GM23338 (cell line): ENCODE data around the gene CCR4. TPM values are rescaled to one million over a fixed set of nuclear protein-coding genes. Genes with fewer than 3 reads are reported as not detected.

Source experiments
- ATAC-seq: fragments of 200-7000 bp; cut with Tn5 transposase; 3 replicates; pipeline ENCODE4 v1.9.1; 2020
- DNase-seq: peaks from one replicate; pipeline ENCODE4 v3.0.0-alpha.2; 2015; ENCODE audit warnings: low spot score
- H2AFZ ChIP-seq: fragments of 200-600 bp; sonication (generic); 2 replicates; pipeline ENCODE4 v1.8.0; 2016; ENCODE audit warnings: antibody characterized with exemption, mild to moderate bottlenecking, moderate library complexity
- H3F3A ChIP-seq: fragments of 200-600 bp; sonication (generic); replicated peaks from 2 replicates; pipeline ENCODE4 v1.8.0; 2017; ENCODE audit warnings: antibody characterized with exemption, mixed run types, low read depth
- H3K27ac ChIP-seq: fragments of 200-600 bp; sonication (generic); 2 replicates; pipeline ENCODE4 v1.6.1; 2016; ENCODE audit warnings: low read depth
- H3K27me3 ChIP-seq: fragments of 200-600 bp; sonication (generic); 2 replicates; pipeline ENCODE4 v1.8.0; 2016; ENCODE audit warnings: mild to moderate bottlenecking, mixed run types, moderate library complexity; ENCODE audit not compliant: insufficient read depth
- H3K36me3 ChIP-seq: fragments of 200-600 bp; sonication (generic); 2 replicates; pipeline ENCODE4 v1.8.0; 2016; ENCODE audit warnings: mild to moderate bottlenecking; ENCODE audit not compliant: insufficient read depth
- H3K4me1 ChIP-seq: fragments of 200-600 bp; sonication (generic); 2 replicates; pipeline ENCODE4 v1.8.0; 2016; ENCODE audit warnings: mild to moderate bottlenecking, moderate library complexity; ENCODE audit not compliant: insufficient read depth
- H3K4me2 ChIP-seq: fragments of 200-600 bp; sonication (generic); 2 replicates; pipeline ENCODE4 v1.7.1; 2017; ENCODE audit warnings: mixed run types
- H3K4me3 ChIP-seq: fragments of 200-600 bp; sonication (generic); 2 replicates; pipeline ENCODE4 v1.6.1; 2016; ENCODE audit warnings: mixed run types
- H3K79me2 ChIP-seq: fragments of 200-600 bp; sonication (generic); replicated peaks from 2 replicates; pipeline ENCODE4 v1.8.0; 2017; ENCODE audit warnings: mild to moderate bottlenecking; ENCODE audit not compliant: insufficient read depth
- H3K9me2 ChIP-seq: fragments of 200-600 bp; sonication (generic); 2 replicates; pipeline ENCODE4 v1.8.0; 2017; ENCODE audit not compliant: insufficient read depth
- H4K20me1 ChIP-seq: fragments of 200-600 bp; sonication (generic); replicated peaks from 2 replicates; pipeline ENCODE4 v1.8.0; 2017; ENCODE audit warnings: mild to moderate bottlenecking; ENCODE audit not compliant: insufficient read depth
- H3K27ac Mint-ChIP-seq: 2 replicates; pipeline ENCODE4 v1.8.0; 2020; ENCODE audit warnings: inconsistent platforms, mild to moderate bottlenecking, moderate library complexity, mixed read lengths
- H3K27me3 Mint-ChIP-seq: 3 replicates; pipeline ENCODE4 v1.8.0; 2022; ENCODE audit warnings: low read depth, mild to moderate bottlenecking, moderate library complexity, mixed read lengths, inconsistent platforms; ENCODE audit not compliant: insufficient read depth, poor library complexity
- H3K36me3 Mint-ChIP-seq: 3 replicates; pipeline ENCODE4 v1.8.0; 2021; ENCODE audit warnings: low read depth, mild to moderate bottlenecking, inconsistent platforms, moderate library complexity, mixed read lengths
- H3K4me1 Mint-ChIP-seq: 3 replicates; pipeline ENCODE4 v1.8.0; 2020; ENCODE audit warnings: mild to moderate bottlenecking, inconsistent platforms, mixed read lengths
- H3K4me3 Mint-ChIP-seq: 3 replicates; pipeline ENCODE4 v1.8.0; 2021; ENCODE audit warnings: moderate library complexity, mild to moderate bottlenecking, inconsistent platforms, mixed read lengths
- H3K9me3 Mint-ChIP-seq: 3 replicates; pipeline ENCODE4 v1.8.0; 2020; ENCODE audit warnings: moderate library complexity, mild to moderate bottlenecking, inconsistent platforms, mixed read lengths
- CREB1 ChIP-seq: fragments of 250-450 bp; sonication (Bioruptor Pico); IDR thresholded peaks from 2 replicates; pipeline ENCODE4 v1.5.0; 2020; ENCODE audit warnings: low read depth, mild to moderate bottlenecking, moderate library complexity
- CTCF ChIP-seq, 2 experiments: fragments of 200-600 bp in 1 of 2; sonication (generic) in 1 of 2; conservative IDR thresholded peaks; 2 replicates each; pipeline versions ENCODE4 v1.5.1 to v1.6.1; 2016 to 2017; ENCODE audit warnings: antibody characterized with exemption in 2 of 2, low read depth in 2 of 2, mild to moderate bottlenecking in 2 of 2, moderate library complexity in 1 of 2
- EZH2 ChIP-seq: fragments of 200-600 bp; sonication (generic); IDR thresholded peaks from one replicate; pipeline ENCODE4 v1.8.0; 2017; ENCODE audit warnings: antibody characterized with exemption, mild to moderate bottlenecking, low read depth; ENCODE audit not compliant: unreplicated experiment
- EZH2phosphoT487 ChIP-seq: fragments of 200-600 bp; sonication (generic); IDR thresholded peaks from one replicate; pipeline ENCODE4 v1.8.1; 2018; ENCODE audit warnings: antibody characterized with exemption; ENCODE audit not compliant: unreplicated experiment
- JUNB ChIP-seq: IDR thresholded peaks from one replicate; pipeline ENCODE4 v1.6.1; 2016; ENCODE audit warnings: antibody characterized with exemption; ENCODE audit not compliant: unreplicated experiment
- NANOG ChIP-seq: IDR thresholded peaks from 2 replicates; pipeline ENCODE4 v1.6.1; 2016; ENCODE audit warnings: antibody characterized with exemption, borderline replicate concordance
- POLR2AphosphoS5 ChIP-seq: IDR thresholded peaks from 2 replicates; pipeline ENCODE4 v1.6.1; 2016; ENCODE audit warnings: antibody characterized with exemption, low read depth
- REST ChIP-seq: IDR thresholded peaks from one replicate; pipeline ENCODE4 v1.6.1; 2018; ENCODE audit warnings: antibody characterized with exemption; ENCODE audit not compliant: unreplicated experiment
- STAT1 ChIP-seq: IDR thresholded peaks from one replicate; pipeline ENCODE4 v1.6.1; 2016; ENCODE audit warnings: antibody characterized with exemption; ENCODE audit not compliant: unreplicated experiment
- ZNF114 ChIP-seq: fragments of 250-450 bp; sonication (Bioruptor Pico); IDR thresholded peaks from 2 replicates; pipeline ENCODE4 v1.5.0; 2020; ENCODE audit warnings: mild to moderate bottlenecking, moderate library complexity
- ZNF331 ChIP-seq: fragments of 250-450 bp; sonication (Bioruptor Pico); IDR thresholded peaks from 2 replicates; pipeline ENCODE4 v1.5.0; 2020; ENCODE audit warnings: low read depth, mild to moderate bottlenecking, moderate library complexity
- ZNF462 ChIP-seq: fragments of 250-450 bp; sonication (Bioruptor Pico); IDR thresholded peaks from 2 replicates; pipeline ENCODE4 v1.5.0; 2020; ENCODE audit warnings: mild to moderate bottlenecking, moderate library complexity
- polyA plus RNA-seq: library from polyadenylated mRNA; unstranded; fragments of >200 nt; fragmentation: Nextera tagmentation; extraction: Ambion mirVana; gene quantifications from 2 replicates; pipeline ENCODE4 v1.2.1, GENCODE V29; 2016
- total RNA-seq: library from RNA; depleted of rRNA; stranded (reverse); fragments of >200 nt; shearing (Covaris generic); gene quantifications from 2 replicates; pipeline ENCODE4 v1.2.3, GENCODE V29; 2014
- TF ChIP-seq, protein P1 (sequence below): IDR thresholded peaks from 2 replicates; pipeline ENCODE4 v1.6.1; 2016; ENCODE audit warnings: antibody characterized with exemption

CCR4 gene
- total and polyA plus RNA-seq, 2 experiments from 2014 or later = 0.10 to 0.35 TPM

- Histone ChIP-seq H3F3A (no peaks in the 10 kb centered on the region), H3K9me2 (peaks cover 6% of the 10 kb centered on the region; the same call in 1 of the 2 replicates), H3K4me2 (no peak overlapping the region), H3K79me2 (no peaks in the 10 kb centered on the region), H3K4me1 (no peaks in the 10 kb centered on the region), H4K20me1 (no peaks in the 10 kb centered on the region), H3K27ac (no peak overlapping the region), H3K27me3 (no peaks in the 10 kb centered on the region), H2AFZ (no peak overlapping the region), H3K36me3 (no peaks in the 10 kb centered on the region), H3K4me3 (no peak overlapping the region)
- TF ChIP-seq ZNF331 (no peak), POLR2AphosphoS5 (no peak), EZH2phosphoT487 (no peak), JUNB (no peak), NANOG (no peak), ZNF114 (CRISPR knock-in tag) (no peak), ZNF462 (CRISPR knock-in tag) (no peak), CTCF (conservative IDR thresholded peaks at IDR 0.05; ENCODE audit: low read depth in 2 of 2) (no peak), REST (no peak), STAT1 (no peak), CREB1 (no peak), EZH2 (no peak)
- TF ChIP-seq, protein P1, sequence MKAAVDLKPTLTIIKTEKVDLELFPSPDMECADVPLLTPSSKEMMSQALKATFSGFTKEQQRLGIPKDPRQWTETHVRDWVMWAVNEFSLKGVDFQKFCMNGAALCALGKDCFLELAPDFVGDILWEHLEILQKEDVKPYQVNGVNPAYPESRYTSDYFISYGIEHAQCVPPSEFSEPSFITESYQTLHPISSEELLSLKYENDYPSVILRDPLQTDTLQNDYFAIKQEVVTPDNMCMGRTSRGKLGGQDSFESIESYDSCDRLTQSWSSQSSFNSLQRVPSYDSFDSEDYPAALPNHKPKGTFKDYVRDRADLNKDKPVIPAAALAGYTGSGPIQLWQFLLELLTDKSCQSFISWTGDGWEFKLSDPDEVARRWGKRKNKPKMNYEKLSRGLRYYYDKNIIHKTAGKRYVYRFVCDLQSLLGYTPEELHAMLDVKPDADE = no peak
- Mint-ChIP-seq H3K4me1 (no peaks in the 10 kb centered on the region), H3K9me3 (no peaks in the 10 kb centered on the region), H3K27me3 (peaks cover 4% of the 10 kb centered on the region), H3K36me3 (no peaks in the 10 kb centered on the region), H3K4me3 (no peak overlapping the region), H3K27ac (no peak overlapping the region)
- DNase-seq (no peak), ATAC-seq (no peak)
Observed at GRCh38 chr3:32989171-32989570, 37.7 kb downstream of the CCR4 start.
